Stomach (tissue), 9 donors: Measurements from ENCODE around the gene SAA1. TPM values are rescaled to one million over a fixed set of nuclear protein-coding genes. Genes with fewer than 3 reads are reported as not detected.
A peak's percentile ranks its signal among the peaks of the same experiment; 100 is the strongest.
"Not testable (repeated sequence)": the region's sequence is repeated elsewhere in the genome, so short reads cannot be mapped to it uniquely, and the experiment has no call there.

Source experiments
- DNase-seq, 2 donors: peaks; one replicate each; pipeline versions ENCODE4 v3.0.0 to v3.0.0-alpha.2; 2013 to 2019
- H3K27ac ChIP-seq, 5 donors: fragments of 200-600 bp in 4 of 5; sonication (generic) in 4 of 5; one replicate each; pipeline ENCODE4 v1.5.1; 2013 to 2019; ENCODE audit warnings: mild to moderate bottlenecking in 1 of 5, moderate library complexity in 1 of 5
- H3K27me3 ChIP-seq, 3 donors: fragments of 200-600 bp; sonication (generic); one replicate each; pipeline ENCODE4 v1.5.1; 2017 to 2019; ENCODE audit warnings: mixed run types in 1 of 3
- H3K36me3 ChIP-seq, 4 donors: fragments of 200-600 bp; sonication (generic); 1 replicate in 3 of 4; 2 replicates in 1 of 4; pipeline ENCODE4 v1.5.1; 2016 to 2019
- H3K4me1 ChIP-seq, 4 donors: fragments of 200-600 bp; sonication (generic); one replicate each; pipeline ENCODE4 v1.5.1; 2016 to 2019
- H3K4me3 ChIP-seq, 4 donors: fragments of 200-600 bp; sonication (generic) in 3 of 4; one replicate each; pipeline ENCODE4 v1.5.1; 2016 to 2019; ENCODE audit warnings: mild to moderate bottlenecking in 1 of 4
- H3K9me3 ChIP-seq, 4 donors: fragments of 200-600 bp; sonication (generic); one replicate each; pipeline ENCODE4 v1.5.1; 2016 to 2019
- EP300 ChIP-seq: sonication (generic); formaldehyde crosslinking; IDR thresholded peaks from one replicate; pipeline ENCODE4 v1.6.1; 2017; ENCODE audit warnings: antibody characterized with exemption
- POLR2A ChIP-seq, 4 donors: fragments of 450-650 bp; IDR thresholded peaks; one replicate each; pipeline ENCODE4 v1.6.1; 2016; ENCODE audit warnings: antibody characterized with exemption in 4 of 4, control low read depth in 2 of 4, mild to moderate bottlenecking in 1 of 4, moderate library complexity in 1 of 4
- POLR2AphosphoS5 ChIP-seq, 3 donors: sonication (generic); formaldehyde crosslinking; IDR thresholded peaks; one replicate each; pipeline ENCODE4 v1.6.1; 2016; ENCODE audit warnings: antibody characterized with exemption in 3 of 3
- WGBS, 5 donors: extraction: QIAGEN DNeasy Blood & Tissue Kit in 3 of 5; methylation state at CpG; one replicate each; pipeline versions ENCODE4 v1.1.5 to v1.1.7; 2013 to 2018; 5-methylcytosine and 5-hydroxymethylcytosine counted together
- intact Hi-C: fragments of 100-400 bp; cut with DNase I; formaldehyde crosslinking; loops from one replicate; pipeline ENCODE4 v1.15.1; 2023; ENCODE audit warnings: low total_unique reads
- polyA plus RNA-seq, 3 donors: library from polyadenylated mRNA; stranded (reverse); fragments of 200-250 nt; gene quantifications; one replicate each; pipeline ENCODE4 v1.2.3, GENCODE V29; 2013
- total RNA-seq, 5 donors: library from RNA; depleted of rRNA; stranded (reverse); fragments of >200 nt; gene quantifications; one replicate each; pipeline versions ENCODE4 v1.1.0 to v1.2.3, GENCODE V29; 2014 to 2016
- TF ChIP-seq, protein P1 (sequence below), 7 experiments: fragments of 450-650 bp in 4 of 7; fragments of 200-600 bp in 3 of 7; sonication (generic) in 3 of 7; IDR thresholded peaks; one replicate each; pipeline ENCODE4 v1.5.1; 2016 to 2019; ENCODE audit warnings: antibody characterized with exemption in 7 of 7, control low read depth in 2 of 7, mild to moderate bottlenecking in 1 of 7
- donor health status: healthy with polysubstance abuse.
- donor health status: Bipolar disorder and iron deficiency.
- donor health status: healthy.

Gene SAA1
- total and polyA plus RNA-seq, 8 donors = 2.7 to 289 (median 27.5) TPM; not detected in 3

DNA sequence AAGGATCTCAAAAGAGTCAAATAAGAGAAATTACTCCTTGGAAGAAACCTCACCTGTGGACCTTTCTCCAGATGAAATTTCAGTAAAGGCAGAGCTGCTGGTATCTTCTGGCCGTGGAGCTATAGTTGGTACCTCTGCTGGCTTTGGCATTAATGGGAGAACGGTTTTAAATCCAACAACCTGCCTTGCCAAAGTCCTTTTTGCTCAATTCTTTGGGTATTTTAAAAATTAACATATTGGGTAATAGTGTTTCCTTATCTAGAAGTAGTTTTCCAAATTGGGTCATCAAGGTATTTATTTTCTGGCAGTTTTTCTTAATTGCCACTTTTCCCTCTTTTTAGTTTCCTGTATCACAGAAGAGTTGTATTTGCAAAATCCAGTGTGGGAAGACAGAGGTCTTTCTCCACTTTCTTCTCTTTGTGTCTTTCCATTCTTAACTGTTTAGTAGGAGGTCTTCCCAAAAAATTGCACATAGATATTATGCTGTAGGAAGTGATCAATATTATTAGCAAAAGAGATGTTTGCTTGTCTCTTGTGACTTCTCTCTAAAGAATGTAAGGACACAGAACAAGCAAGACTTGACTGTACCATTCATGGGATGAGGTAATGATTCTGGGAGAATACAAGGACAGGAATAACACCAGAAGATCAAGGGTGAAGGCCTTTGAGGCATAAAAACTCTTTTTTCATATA, 29.3 kb upstream of the SAA1 start, which contains the start of gene SAA4:
TSS of gene SAA4 (minus strand) at position 139 of the 693 bp plus-strand sequence. CDS start 876 bp downstream, outside the sequence.
- DNase-seq = no peak
- H3K36me3 ChIP-seq = no peaks in the 10 kb centered on the region
- intact Hi-C loops = no loop called here
- WGBS, 5 donors = 60 to 81% (median 74%) methylated on average over 2 of the region's 2 CpGs
- no peaks in the 10 kb centered on the region for H3K9me3 ChIP-seq
- H3K4me1 ChIP-seq = no peaks in the 10 kb centered on the region
- H3K27ac ChIP-seq = no peak within 1 kb of the TSS
- TF ChIP-seq EP300 (no peak), POLR2AphosphoS5 (IDR thresholded peaks at IDR 0.05) (no peak), POLR2A (IDR thresholded peaks at IDR 0.05) (no peak)
- TF ChIP-seq, protein P1, sequence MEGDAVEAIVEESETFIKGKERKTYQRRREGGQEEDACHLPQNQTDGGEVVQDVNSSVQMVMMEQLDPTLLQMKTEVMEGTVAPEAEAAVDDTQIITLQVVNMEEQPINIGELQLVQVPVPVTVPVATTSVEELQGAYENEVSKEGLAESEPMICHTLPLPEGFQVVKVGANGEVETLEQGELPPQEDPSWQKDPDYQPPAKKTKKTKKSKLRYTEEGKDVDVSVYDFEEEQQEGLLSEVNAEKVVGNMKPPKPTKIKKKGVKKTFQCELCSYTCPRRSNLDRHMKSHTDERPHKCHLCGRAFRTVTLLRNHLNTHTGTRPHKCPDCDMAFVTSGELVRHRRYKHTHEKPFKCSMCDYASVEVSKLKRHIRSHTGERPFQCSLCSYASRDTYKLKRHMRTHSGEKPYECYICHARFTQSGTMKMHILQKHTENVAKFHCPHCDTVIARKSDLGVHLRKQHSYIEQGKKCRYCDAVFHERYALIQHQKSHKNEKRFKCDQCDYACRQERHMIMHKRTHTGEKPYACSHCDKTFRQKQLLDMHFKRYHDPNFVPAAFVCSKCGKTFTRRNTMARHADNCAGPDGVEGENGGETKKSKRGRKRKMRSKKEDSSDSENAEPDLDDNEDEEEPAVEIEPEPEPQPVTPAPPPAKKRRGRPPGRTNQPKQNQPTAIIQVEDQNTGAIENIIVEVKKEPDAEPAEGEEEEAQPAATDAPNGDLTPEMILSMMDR (IDR thresholded peaks at IDR 0.05) = no peak
- H3K4me3 ChIP-seq = no peak within 1 kb of the TSS
- peaks cover 0 to 9% (median 0%) of the 10 kb centered on the region in 3 donors for H3K27me3 ChIP-seq

DNA sequence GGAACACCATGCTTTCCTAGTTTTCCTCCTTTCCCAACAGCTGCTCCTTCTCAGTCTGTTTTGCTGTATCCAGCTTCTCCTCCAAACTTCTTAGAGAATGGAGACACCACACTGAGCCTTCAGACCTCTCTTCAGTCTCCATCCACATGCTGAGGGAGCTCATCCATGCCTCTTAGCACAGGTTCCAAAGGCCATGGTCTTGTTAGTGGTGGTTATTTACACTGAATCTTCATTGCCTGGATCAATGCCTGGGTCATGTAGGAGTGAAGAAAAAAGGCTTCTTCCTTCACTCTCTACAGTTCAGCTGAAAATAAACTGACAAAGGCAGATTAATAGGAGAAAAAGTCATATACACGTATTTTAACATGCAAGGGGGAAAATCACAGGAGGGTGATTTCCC, 26.4 kb upstream of the SAA1 start:
- Histone ChIP-seq H3K27ac (no peak overlapping the region), H3K36me3 (no peaks in the 10 kb centered on the region), H3K9me3 (no peaks in the 10 kb centered on the region), H3K27me3 (peaks cover 0 to 9% (median 0%) of the 10 kb centered on the region in 3 donors), H3K4me1 (no peaks in the 10 kb centered on the region), H3K4me3 (no peak overlapping the region)
- intact Hi-C loops = no loop called here
- no peak for DNase-seq
- no peak for TF ChIP-seq POLR2A (IDR thresholded peaks at IDR 0.05)
- WGBS, 5 donors = 74 to 92% (median 83%) methylated on average over 1 of the region's 1 CpG

DNA sequence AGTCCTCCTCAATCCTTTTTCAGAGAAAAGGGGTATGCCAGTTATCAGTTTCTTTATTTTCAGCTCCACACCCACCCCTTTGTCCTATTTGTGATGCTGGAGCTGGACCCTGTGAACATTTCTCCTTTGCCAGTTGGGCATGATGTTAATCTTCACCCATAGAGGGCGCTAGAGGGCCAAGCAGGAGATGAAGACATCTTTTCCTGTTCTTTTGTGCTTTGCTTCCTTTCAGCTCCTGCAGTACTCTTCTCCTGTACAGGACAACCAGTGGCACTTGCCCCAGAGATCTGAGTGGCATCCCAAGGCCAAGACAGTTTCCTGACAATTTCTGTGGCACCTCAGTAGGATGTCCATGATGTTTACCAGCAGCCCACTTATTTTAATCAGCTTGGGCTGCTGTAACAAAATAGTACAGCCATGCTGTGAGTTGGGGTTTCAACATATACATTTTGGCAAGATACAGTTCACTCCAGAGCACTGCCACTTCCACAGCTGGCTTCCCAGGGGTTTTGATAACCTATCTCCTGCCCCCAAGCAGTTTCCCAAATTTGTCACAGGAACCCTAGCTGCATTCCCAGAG, 22.2 kb upstream of the SAA1 start:
- WGBS, 5 donors = 0% methylated on average over 1 of the region's 1 CpG
- no peak overlapping the region for H3K27ac ChIP-seq
- no peak overlapping the region for H3K4me3 ChIP-seq
- H3K27me3 ChIP-seq = peaks cover 0 to 9% (median 0%) of the 10 kb centered on the region in 3 donors
- H3K36me3 ChIP-seq = no peaks in the 10 kb centered on the region
- H3K9me3 ChIP-seq = no peaks in the 10 kb centered on the region
- H3K4me1 ChIP-seq = peaks cover 0 to 4% (median 0%) of the 10 kb centered on the region in 4 donors
- DNase-seq = peak; percentile 65 to 71
- TF ChIP-seq POLR2AphosphoS5 (IDR thresholded peaks at IDR 0.05) (peak in 1 of 3 donors; percentile 68), POLR2A (IDR thresholded peaks at IDR 0.05) (no peak)
- TF ChIP-seq, protein P1 (IDR thresholded peaks at IDR 0.05) = peak in 5 of 7 experiments; percentile 35 to 79 (median 52)
- intact Hi-C loops = no loop called here

DNA sequence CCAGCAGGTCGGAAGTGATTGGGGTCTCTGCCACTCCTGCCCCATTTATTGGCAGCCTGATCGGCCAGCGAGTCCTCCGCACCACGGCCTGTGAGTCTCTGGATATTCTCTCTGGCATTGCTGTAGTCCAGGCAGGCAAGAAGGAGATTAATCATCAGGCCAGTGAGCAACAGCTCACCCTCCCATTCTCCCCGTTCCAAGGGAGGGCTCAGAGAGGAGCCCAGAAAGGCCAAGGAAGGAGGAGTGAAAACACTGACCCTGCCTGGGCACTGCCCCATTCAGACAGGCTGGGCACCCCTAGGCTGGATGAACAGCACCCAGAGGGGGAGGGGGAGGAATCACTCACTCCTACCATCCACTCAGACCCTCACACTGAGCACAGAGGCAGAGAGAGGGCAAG, 20.7 kb upstream of the SAA1 start:
- Histone ChIP-seq H3K9me3 (no peaks in the 10 kb centered on the region), H3K4me3 (no peak overlapping the region), H3K36me3 (no peaks in the 10 kb centered on the region), H3K27ac (no peak overlapping the region), H3K27me3 (no peaks in the 10 kb centered on the region), H3K4me1 (peaks cover 0 to 4% (median 0%) of the 10 kb centered on the region in 4 donors)
- intact Hi-C loops = no loop called here
- WGBS, 5 donors = 53 to 71% (median 62%) methylated on average over 1 to 6 of the region's 6 CpGs
- TF ChIP-seq, protein P1 (IDR thresholded peaks at IDR 0.05) = no peak
- TF ChIP-seq POLR2AphosphoS5 (IDR thresholded peaks at IDR 0.05) = no peak
- no peak for TF ChIP-seq POLR2A (IDR thresholded peaks at IDR 0.05)
- TF ChIP-seq EP300 = no peak
- no peak for DNase-seq

DNA sequence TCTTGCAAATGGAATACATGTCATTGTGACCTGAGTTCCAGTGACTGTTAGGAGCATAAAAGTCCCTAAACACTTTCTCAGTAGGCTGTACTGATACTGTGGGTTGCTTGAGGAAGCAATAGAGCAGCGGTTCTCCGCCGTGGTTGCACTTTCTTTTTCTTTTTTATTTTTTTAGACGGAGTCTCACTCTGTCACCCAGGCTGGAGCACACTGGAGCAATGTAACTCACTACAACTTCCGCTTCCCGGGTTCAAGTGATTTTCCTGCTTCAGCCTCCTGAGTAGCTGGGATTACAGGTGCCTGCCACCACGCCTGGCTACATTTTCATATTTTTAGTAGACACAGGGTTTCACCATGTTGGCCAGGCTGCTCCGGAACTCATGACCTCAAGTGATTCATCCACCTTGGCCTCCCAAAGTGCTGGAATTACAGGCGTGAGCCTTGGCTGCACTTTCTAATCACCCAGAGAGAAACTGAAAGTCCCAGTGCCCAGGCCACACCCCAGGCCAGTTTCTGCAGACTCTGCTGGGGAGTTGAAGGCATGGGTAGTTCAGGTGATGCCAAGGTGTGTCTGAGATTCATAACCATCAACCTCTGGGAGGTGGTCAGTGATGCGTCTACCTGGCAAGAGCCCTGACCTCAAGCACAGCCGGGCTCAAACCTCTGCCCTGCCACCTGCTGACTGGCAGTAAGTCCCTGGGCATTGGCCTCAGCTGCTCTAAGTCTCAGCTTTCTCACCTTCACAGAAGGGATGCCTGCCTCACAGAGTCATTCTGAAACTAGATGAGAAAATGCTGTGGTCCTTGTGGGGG, 19.5 kb upstream of the SAA1 start:
- DNase-seq, H3K4me3 ChIP-seq, H3K4me1 ChIP-seq, H3K9me3 ChIP-seq, H3K27me3 ChIP-seq, intact Hi-C loops, H3K36me3 ChIP-seq: not testable (repeated sequence)
- WGBS, 5 donors = 59 to 67% (median 64%) methylated on average over 8 to 11 of the region's 11 CpGs
- peak overlapping the region in 2 of 5 donors; percentile 7 to 62 for H3K27ac ChIP-seq

DNA sequence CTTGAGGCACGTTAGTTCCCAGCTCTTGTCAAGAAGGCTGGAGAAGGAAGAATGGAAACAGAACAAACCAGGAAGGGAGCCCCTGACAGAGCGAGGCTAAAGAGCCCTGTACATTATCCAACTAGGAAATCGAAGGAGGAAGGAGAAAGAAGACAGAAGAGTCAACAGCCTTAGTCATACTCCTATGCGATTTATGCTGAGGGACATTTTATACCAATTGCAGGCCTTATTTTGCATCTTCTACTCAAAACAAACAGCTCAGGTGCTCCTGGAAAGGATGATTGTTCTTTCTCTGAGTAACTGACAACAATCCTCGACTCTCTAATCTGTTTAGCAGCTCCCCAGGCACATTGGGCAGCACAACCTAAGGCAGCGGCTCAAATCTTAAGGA, 18.9 kb upstream of the SAA1 start:
- DNase-seq, H3K27me3 ChIP-seq, H3K36me3 ChIP-seq, intact Hi-C loops, H3K9me3 ChIP-seq, H3K4me3 ChIP-seq, H3K4me1 ChIP-seq: not testable (repeated sequence)
- H3K27ac ChIP-seq = peak overlapping the region in 2 of 5 donors; percentile 7 to 62
- 43 to 74% (median 50%) methylated on average over 2 to 4 of the region's 6 CpGs for WGBS, 5 donors
